22Rv1 (cell line): Measurements from ENCODE around the gene KCNQ2.

Experiments used
- H3K27ac ChIP-seq: fragments of 450-650 bp; 2 replicates; pipeline ENCODE4 v1.5.1; 2017
- CTCF ChIP-seq: fragments of 450-650 bp; IDR thresholded peaks from 2 replicates; pipeline ENCODE4 v1.5.1; 2017; ENCODE audit warnings: mild to moderate bottlenecking
- ZFX ChIP-seq: fragments of 450-650 bp; IDR thresholded peaks from 2 replicates; pipeline ENCODE4 v1.6.1; 2017; ENCODE audit warnings: antibody characterized with exemption, borderline replicate concordance

The KCNQ2 gene

GRCh38 chr20:63472862-63473390 lies 471 bp upstream of the KCNQ2 start:
- H3K27ac ChIP-seq: no peak overlapping the region
- TF ChIP-seq ZFX (no peak), CTCF (no peak)

- no peak for TF ChIP-seq CTCF
- no peak for TF ChIP-seq ZFX
- no peak overlapping the region for H3K27ac ChIP-seq
Observed at GRCh38 chr20:63471717-63471980, 806 bp downstream of the KCNQ2 start.

- TF ChIP-seq ZFX (no peak), CTCF (no peak)
- H3K27ac ChIP-seq: no peak overlapping the region
Observed at GRCh38 chr20:63471002-63471716, 1.3 kb downstream of the KCNQ2 start.

- no peak for TF ChIP-seq CTCF
- no peak for TF ChIP-seq ZFX
Observed at GRCh38 chr20:63470410-63470809, 2.0 kb downstream of the KCNQ2 start.

GRCh38 chr20:63469713-63470101 lies 2.7 kb downstream of the KCNQ2 start:
- TF ChIP-seq ZFX (no peak), CTCF (no peak)
- no peak overlapping the region for H3K27ac ChIP-seq

More at GRCh38 chr20:63470410-63470809, 2.0 kb downstream of the KCNQ2 start:
- H3K27ac ChIP-seq: no peak overlapping the region

GRCh38 chr20:63469019-63469712 lies 3.3 kb downstream of the KCNQ2 start:
- TF ChIP-seq ZFX: no peak

GRCh38 chr20:63468421-63468820 lies 4.0 kb downstream of the KCNQ2 start:
- TF ChIP-seq CTCF (no peak), ZFX (no peak)
- no peak overlapping the region for H3K27ac ChIP-seq

More at GRCh38 chr20:63469019-63469712, 3.3 kb downstream of the KCNQ2 start:
- no peak overlapping the region for H3K27ac ChIP-seq
